Upper lobe of right lung (tissue), 1 donor: ENCODE data around the gene GRK5. TPM values are rescaled to one million over a fixed set of nuclear protein-coding genes. Genes with fewer than 3 reads are reported as not detected.

Source experiments
- ATAC-seq: fragments of 200-7000 bp; cut with Tn5 transposase; one replicate; pipeline ENCODE4 v1.9.1; 2020; ENCODE audit warnings: mild to moderate bottlenecking, moderate library complexity
- DNase-seq: peaks from one replicate; pipeline ENCODE4 v3.0.0-alpha.2; 2020
- H3K27ac ChIP-seq: fragments of 200-600 bp; one replicate; pipeline ENCODE4 v1.8.0; 2022
- H3K27me3 ChIP-seq: fragments of 200-600 bp; one replicate; pipeline ENCODE4 v1.8.0; 2022; ENCODE audit warnings: mild to moderate bottlenecking
- H3K36me3 ChIP-seq: fragments of 200-600 bp; one replicate; pipeline ENCODE4 v1.8.0; 2022
- H3K4me1 ChIP-seq: fragments of 200-600 bp; one replicate; pipeline ENCODE4 v1.8.0; 2022
- H3K4me3 ChIP-seq: fragments of 200-600 bp; one replicate; pipeline ENCODE4 v1.8.0; 2022; ENCODE audit warnings: mild to moderate bottlenecking
- H3K9me3 ChIP-seq: fragments of 200-600 bp; one replicate; pipeline ENCODE4 v1.8.0; 2022
- CTCF ChIP-seq: fragments of 200-600 bp; IDR thresholded peaks from one replicate; pipeline ENCODE4 v1.8.0; 2022; ENCODE audit warnings: antibody characterized with exemption
- intact Hi-C: fragments of 100-400 bp; cut with DNase I; formaldehyde crosslinking; loops from one replicate; pipeline ENCODE4 v1.11.0; 2022
- total RNA-seq: library from RNA; stranded (reverse); fragmentation: NEBNext Ultra II Directional; extraction: Animal tissue kit (Norgen Biotek cat#: 25700); gene quantifications from one replicate; pipeline ENCODE4 v1.2.1, GENCODE V29; 2021
- donor health status: DM: no; HTN: yes; CAD: no; lungs with severe emphysema.

GRK5 gene
- total RNA-seq, 1 donor from 2014 or later = 83.5 TPM

DNA sequence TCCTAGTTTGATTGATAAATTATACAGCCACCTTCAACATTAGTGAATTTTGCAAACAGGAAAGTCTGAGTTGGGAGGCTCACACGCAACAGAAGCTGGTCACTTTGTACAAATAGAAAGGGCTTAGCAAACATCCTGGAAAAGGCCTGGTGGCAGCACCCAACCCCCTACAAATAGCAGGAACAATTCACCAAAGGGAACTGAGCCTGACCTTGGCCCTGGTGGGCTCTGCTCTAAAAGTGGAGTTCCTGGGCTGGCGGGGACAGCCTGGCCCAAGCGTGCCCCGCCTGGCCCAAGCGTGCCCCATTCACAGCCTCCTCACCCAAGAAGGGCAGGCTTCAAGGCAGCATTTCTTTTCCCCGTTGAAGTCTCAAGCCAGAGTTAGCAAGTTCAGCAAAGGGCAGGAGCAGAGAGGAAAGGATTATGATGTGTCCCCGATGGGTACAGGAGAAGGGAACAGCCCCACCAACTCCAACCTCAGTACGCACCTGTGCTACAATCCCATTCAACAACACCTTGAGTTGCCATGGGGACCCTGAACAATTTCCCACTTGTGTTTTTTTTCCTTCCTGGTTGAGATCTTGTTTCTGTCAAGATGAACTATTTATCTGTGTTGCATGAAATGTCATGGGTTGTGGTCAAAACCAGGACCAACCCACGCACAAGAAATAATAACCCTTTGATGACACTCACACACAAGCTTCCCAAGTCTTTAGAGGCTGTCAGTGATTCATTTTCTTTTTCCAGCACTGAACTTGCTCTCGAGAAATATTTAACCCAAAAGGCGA lies 291.7 kb downstream of the GRK5 start:
- no peak overlapping the region for H3K27ac ChIP-seq
- no peak for ATAC-seq

DNA sequence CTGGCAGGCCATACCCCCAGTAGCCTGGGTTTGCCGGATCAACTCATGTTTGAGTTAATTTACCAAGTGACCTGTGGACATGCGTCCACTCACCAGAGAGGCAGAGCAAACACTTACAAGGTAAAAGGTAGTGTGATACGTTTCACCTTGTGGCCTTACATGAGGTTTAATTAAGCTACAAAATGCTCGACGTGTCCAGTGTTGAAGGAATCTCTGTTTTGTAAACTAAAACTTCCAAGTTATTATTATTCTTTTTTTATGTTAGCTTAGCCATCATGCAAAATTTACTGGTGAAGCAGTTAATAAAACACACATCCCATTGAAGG lies 292.3 kb downstream of the GRK5 start:
- no peak for ATAC-seq
- H3K4me1 ChIP-seq = no peaks in the 10 kb centered on the region
- no peak overlapping the region for H3K4me3 ChIP-seq
- intact Hi-C loops = no loop called here
- H3K9me3 ChIP-seq = no peaks in the 10 kb centered on the region
- TF ChIP-seq CTCF = no peak
- H3K27me3 ChIP-seq = no peaks in the 10 kb centered on the region
- DNase-seq = no peak
- no peak overlapping the region for H3K27ac ChIP-seq
- no peaks in the 10 kb centered on the region for H3K36me3 ChIP-seq

More for the DNA sequence above, 291.7 kb downstream of the GRK5 start:
- intact Hi-C loops = no loop called here
- no peak for DNase-seq
- H3K27me3 ChIP-seq = no peaks in the 10 kb centered on the region
- peaks cover 4% of the 10 kb centered on the region for H3K4me1 ChIP-seq
- H3K36me3 ChIP-seq = no peaks in the 10 kb centered on the region
- no peaks in the 10 kb centered on the region for H3K9me3 ChIP-seq
- TF ChIP-seq CTCF = no peak
- H3K4me3 ChIP-seq = no peak overlapping the region

DNA sequence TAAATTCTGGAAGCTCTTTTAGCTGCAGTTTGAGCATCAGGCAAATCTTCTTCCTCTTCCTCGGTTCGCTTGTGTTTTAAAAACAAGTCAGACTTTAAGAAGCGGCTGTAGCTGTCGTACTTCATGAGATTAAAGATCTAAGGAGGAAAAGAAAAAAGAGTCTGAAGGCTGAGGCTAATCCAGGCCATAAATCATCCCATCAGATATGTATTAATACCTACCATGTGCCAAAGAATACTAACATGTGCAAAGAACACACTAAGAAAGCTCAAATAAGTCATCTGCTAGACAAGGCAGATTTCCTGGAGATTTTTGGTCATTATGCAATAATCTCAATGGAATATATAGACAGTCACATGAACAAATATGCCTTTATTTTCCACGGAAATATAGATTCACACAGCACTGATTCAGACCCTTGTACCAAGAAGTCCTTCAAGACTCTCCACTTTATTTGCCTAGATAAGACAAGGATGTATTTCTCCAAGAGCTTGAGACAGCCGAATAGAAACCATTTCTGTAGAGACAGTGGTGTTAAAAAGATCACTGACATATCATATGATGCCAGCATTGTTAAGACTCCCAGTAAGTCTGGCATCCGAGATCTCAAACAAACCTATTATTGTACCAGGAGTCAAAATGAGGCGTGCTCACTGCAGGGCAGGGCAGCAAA lies 292.9 kb downstream of the GRK5 start:
- no peaks in the 10 kb centered on the region for H3K36me3 ChIP-seq
- ATAC-seq (no peak), DNase-seq (no peak)
- H3K4me3 ChIP-seq = no peak overlapping the region
- no peaks in the 10 kb centered on the region for H3K9me3 ChIP-seq
- H3K27me3 ChIP-seq = no peaks in the 10 kb centered on the region
- intact Hi-C loops = no loop called here
- no peak for TF ChIP-seq CTCF
- H3K27ac ChIP-seq = no peak overlapping the region
- H3K4me1 ChIP-seq = no peaks in the 10 kb centered on the region

DNA sequence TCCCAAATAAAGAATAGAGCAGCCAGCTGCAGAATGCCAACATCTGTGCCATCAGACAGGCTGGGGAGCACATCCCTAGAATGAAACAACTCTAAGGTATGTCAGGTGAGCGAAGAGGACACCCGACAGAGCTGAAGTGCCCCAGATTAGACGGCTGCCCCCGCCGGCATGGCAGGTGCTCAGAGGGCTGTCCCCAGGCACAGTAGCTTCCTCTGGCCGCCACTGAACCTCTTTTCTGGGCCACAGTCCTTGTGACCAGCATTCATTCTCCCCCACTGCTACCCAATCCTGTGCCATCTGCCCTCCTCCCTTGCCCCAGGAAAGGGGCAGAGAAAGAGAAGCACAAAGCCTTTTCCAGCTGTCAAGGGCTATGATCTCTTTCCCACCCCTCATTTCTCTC lies 293.4 kb downstream of the GRK5 start:
- intact Hi-C loops = no loop called here
- DNase-seq = no peak

DNA sequence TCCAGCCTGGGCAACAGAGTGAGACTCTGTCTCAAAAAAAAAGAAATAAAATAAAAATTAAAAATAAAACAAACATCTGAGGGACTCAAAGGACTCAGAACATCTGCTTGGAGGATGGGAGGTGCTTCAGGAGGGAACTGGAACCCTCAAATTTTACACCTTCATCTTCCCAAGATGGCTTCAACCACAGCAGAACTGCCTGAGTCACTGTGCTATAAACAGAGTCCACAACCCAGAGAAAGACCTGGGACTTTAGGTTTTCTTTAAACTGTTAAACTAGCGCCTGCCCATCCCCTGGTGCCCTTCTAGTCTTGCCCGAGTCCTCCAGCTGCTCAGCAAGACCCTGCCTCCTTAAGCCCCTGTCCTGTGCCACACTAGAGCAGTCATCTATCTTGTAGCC lies 294.3 kb downstream of the GRK5 start:
- no peaks in the 10 kb centered on the region for H3K36me3 ChIP-seq
- H3K27me3 ChIP-seq = no peaks in the 10 kb centered on the region
- H3K4me3 ChIP-seq = no peak overlapping the region
- intact Hi-C loops = no loop called here
- TF ChIP-seq CTCF = no peak
- no peaks in the 10 kb centered on the region for H3K4me1 ChIP-seq
- no peak for ATAC-seq
- DNase-seq = no peak
- H3K27ac ChIP-seq = no peak overlapping the region
- H3K9me3 ChIP-seq = no peaks in the 10 kb centered on the region

More for the DNA sequence above, 293.4 kb downstream of the GRK5 start:
- ATAC-seq = no peak
- H3K27me3 ChIP-seq = no peaks in the 10 kb centered on the region
- no peak overlapping the region for H3K27ac ChIP-seq
- H3K36me3 ChIP-seq = no peaks in the 10 kb centered on the region
- TF ChIP-seq CTCF = no peak
- H3K4me3 ChIP-seq = no peak overlapping the region
- H3K9me3 ChIP-seq = no peaks in the 10 kb centered on the region
- no peaks in the 10 kb centered on the region for H3K4me1 ChIP-seq
